Stimulated activated naive CD8-positive, alpha-beta T cell treated with anti-CD3 and anti-CD28 coated beads, Interleukin-15, amount 100 ng/mL, for 72 hours (primary cell): Measurements from ENCODE around the gene CHTOP.
A peak's percentile ranks its signal among the peaks of the same experiment; 100 is the strongest.
"Not testable (repeated sequence)": the region's sequence is repeated elsewhere in the genome, so short reads cannot be mapped to it uniquely, and the experiment has no call there.

ENCODE experiments used
- ATAC-seq: fragments of 150-1000 bp; cut with Tn5 transposase; 2 replicates; pipeline ENCODE4 v1.10.0; 2021; ENCODE audit warnings: mild to moderate bottlenecking, moderate library complexity
- DNase-seq, 2 donors: peaks; one replicate each; pipeline ENCODE4 v3.0.0; 2021 to 2022
- H3K27ac Mint-ChIP-seq, 2 donors: one replicate each; pipeline ENCODE4 v1.8.0; 2022; ENCODE audit warnings: mild to moderate bottlenecking in 2 of 2, mixed read lengths in 2 of 2, moderate library complexity in 2 of 2
- H3K27me3 Mint-ChIP-seq: one replicate; pipeline ENCODE4 v1.8.0; 2022; ENCODE audit warnings: mixed read lengths
- H3K4me1 Mint-ChIP-seq: one replicate; pipeline ENCODE4 v1.8.0; 2022; ENCODE audit warnings: mild to moderate bottlenecking, mixed read lengths
- H3K4me3 Mint-ChIP-seq, 2 donors: one replicate each; pipeline ENCODE4 v1.8.0; 2022; ENCODE audit warnings: mild to moderate bottlenecking in 2 of 2, mixed read lengths in 2 of 2, moderate library complexity in 1 of 2
- H3K9me3 Mint-ChIP-seq, 2 donors: one replicate each; pipeline ENCODE4 v1.8.0; 2022; ENCODE audit warnings: mixed read lengths in 2 of 2

The CHTOP gene, protein sequence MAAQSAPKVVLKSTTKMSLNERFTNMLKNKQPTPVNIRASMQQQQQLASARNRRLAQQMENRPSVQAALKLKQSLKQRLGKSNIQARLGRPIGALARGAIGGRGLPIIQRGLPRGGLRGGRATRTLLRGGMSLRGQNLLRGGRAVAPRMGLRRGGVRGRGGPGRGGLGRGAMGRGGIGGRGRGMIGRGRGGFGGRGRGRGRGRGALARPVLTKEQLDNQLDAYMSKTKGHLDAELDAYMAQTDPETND

DNA sequence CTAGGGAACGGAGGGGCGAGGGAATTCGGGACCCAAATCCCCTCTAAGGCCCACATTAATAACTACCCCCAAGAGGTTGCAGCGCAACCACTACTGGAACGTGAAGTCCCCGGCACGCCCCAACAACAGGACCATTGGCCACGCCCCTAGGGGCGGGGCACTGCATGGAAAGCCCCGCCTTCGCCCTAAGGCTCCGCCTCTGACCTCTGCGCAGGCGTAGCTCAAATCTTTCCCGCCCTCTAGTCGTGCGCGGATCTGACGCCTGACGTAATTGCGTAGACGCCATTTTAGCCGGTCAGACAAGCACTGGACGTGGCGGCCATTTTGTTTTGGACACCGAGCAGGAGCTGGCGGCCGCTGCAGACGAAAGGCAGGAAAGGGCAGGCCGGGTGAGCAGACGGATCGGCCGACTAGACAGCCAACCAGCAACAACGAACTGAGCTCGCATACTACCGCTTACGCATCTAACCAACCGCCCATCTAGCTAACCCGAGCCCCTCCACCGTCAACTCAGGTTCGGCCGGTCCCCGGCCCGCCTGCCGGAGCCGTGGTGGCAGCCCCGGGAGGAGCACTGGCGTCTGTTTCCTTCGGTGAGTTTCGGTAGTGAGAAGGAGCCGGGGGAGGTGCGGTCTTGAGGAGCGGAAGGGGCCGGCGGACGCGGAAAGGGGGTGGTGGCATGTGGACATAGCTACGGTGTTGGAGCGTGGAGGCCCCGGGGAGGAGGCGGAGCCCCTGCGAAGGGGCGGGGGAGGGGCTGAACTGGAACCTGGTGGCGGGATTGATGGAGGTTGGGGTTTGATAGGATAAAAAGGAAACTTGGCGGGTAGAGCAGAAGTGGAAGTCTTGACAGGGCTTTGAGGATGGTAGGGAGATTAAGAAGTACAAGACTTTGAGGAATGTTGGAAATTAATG lies at the start of gene CHTOP:
Gene CHTOP (plus strand): TSS at position 313 of the 912 bp plus-strand sequence. CDS start 2,523 bp downstream, outside the sequence.
- Mint-ChIP-seq H3K27ac (peak within 1 kb of the TSS; percentile 99 to 100), H3K4me1 (peaks cover 54% of the 10 kb centered on the region), H3K9me3 (no peaks in the 10 kb centered on the region), H3K4me3 (peak within 1 kb of the TSS; percentile 90 to 91), H3K27me3 (no peaks in the 10 kb centered on the region)
- peak; percentile 98 for DNase-seq
- ATAC-seq: peak; percentile 94

DNA sequence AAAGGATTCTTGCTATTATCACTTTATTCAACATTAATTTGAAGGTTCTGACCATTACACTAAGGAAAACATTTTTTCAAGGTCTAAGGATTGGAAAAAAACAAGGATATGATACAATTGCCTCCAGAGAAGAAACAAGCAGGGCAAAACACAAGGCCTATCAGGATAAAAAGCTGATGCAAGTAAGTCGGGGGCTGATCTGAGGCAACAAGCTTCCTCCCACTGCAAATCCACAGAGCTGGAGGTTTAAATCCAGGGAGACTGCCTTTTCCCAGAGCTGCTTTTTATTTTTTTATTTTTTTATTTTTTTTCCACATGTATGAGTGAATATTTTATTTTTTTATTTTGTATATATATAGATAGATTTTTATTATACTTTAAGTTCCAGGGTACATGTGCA lies 48.9 kb upstream of the CHTOP start:
- H3K4me1 Mint-ChIP-seq: no peaks in the 10 kb centered on the region
- no peak overlapping the region for H3K4me3 Mint-ChIP-seq
- H3K27ac Mint-ChIP-seq: no peak overlapping the region
- no peaks in the 10 kb centered on the region for H3K9me3 Mint-ChIP-seq
- DNase-seq: no peak
- peaks cover 18% of the 10 kb centered on the region for H3K27me3 Mint-ChIP-seq
- no peak for ATAC-seq

DNA sequence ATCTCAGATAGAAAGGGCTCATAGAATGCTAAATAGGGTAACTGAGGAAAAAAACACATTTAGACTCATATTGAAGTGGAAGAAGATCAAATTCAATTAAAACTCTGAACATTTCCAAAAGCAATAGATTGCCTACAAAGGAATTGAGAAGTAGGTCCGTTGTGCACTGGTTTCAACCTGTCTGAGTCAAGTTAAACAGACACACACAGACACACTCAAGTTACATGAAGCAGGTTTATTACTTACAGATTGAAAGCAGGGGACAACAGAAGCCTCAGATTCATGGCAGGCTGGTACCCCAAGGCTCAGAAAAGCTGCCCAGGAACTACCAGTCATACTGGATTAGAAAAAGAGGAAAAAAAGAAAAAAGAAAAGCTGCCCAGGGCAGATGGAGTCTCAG lies 47.5 kb upstream of the CHTOP start:
- Mint-ChIP-seq H3K27ac (peak overlapping the region in 1 of 2 donors; percentile 9), H3K27me3 (peaks cover 18% of the 10 kb centered on the region), H3K4me3 (no peak overlapping the region), H3K4me1 (no peaks in the 10 kb centered on the region), H3K9me3 (no peaks in the 10 kb centered on the region)
- DNase-seq (no peak), ATAC-seq (no peak)

DNA sequence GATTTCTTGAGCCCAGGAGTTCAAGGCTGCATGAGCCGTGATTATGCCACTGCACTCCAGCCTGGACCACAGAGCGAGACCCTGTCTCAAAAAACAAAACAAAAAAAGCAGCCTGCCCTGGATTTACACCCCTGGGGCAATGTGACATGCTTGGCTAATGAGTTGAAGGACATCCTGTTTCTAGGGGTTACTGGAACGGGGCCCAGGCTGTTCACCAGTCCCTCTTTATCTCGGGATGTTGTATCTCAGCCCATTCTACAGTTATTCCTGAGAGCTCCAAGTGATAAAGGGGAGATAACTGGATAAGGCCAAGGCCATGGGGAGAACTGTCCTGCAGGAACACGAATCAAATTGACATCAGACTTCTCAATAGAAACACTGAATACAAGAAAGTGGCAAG lies 46.6 kb upstream of the CHTOP start:
- H3K9me3 Mint-ChIP-seq: no peaks in the 10 kb centered on the region
- H3K4me1 Mint-ChIP-seq: no peaks in the 10 kb centered on the region
- peaks cover 18% of the 10 kb centered on the region for H3K27me3 Mint-ChIP-seq
- DNase-seq (no peak), ATAC-seq (no peak)
- no peak overlapping the region for H3K27ac Mint-ChIP-seq
- no peak overlapping the region for H3K4me3 Mint-ChIP-seq

DNA sequence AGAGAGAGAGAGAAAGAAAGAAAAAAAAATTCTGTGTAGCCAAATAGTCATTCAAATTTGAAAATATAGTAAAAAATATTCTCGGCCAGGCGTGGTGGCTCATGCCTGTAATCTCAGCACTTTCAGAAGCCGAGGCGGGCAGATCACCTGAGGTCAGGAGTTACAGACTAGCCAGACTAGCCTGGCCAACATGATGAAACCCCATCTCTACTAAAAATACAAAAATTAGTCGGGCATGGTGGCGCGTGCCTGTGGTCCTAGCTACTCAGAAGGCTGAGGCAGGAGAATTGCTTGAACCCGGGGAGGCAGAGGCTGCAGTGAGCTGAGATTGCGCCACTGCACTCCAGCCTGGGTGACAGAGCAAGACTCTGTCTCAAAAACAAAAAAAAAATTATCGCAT lies 45.8 kb upstream of the CHTOP start:
- peaks cover 18% of the 10 kb centered on the region for H3K27me3 Mint-ChIP-seq
- H3K27ac Mint-ChIP-seq, H3K4me1 Mint-ChIP-seq, ATAC-seq, DNase-seq, H3K9me3 Mint-ChIP-seq, H3K4me3 Mint-ChIP-seq: not testable (repeated sequence)

DNA sequence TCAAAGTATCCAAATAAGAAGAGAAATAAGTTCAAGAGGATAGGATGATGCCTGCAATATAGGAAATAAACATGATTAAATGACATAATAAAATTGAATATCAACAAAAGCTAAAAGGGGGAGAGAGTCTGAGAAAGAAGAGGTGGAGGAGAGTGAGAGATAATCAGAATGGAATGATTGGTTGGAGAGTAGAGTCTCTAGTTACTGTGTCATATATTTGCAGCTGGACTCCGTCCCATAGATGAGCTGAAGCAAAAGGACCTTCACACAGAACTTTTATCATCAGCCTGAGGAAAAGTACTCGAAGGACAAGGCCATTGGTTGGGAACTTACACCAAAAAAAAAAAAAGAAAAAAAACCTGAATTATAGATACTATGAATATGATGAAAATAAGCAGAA lies 45.4 kb upstream of the CHTOP start:
- ATAC-seq: no peak

GRCh38 chr1:153592748-153593147 lies 41.1 kb upstream of the CHTOP start:
- DNase-seq (no peak), ATAC-seq (no peak)
- peaks cover 4% of the 10 kb centered on the region for H3K4me1 Mint-ChIP-seq
- H3K27ac Mint-ChIP-seq: no peak overlapping the region
- no peak overlapping the region for H3K4me3 Mint-ChIP-seq
- no peaks in the 10 kb centered on the region for H3K9me3 Mint-ChIP-seq
- H3K27me3 Mint-ChIP-seq: no peaks in the 10 kb centered on the region

More for the DNA sequence above, 45.4 kb upstream of the CHTOP start:
- no peak for DNase-seq
- Mint-ChIP-seq H3K4me3 (no peak overlapping the region), H3K9me3 (no peaks in the 10 kb centered on the region), H3K27me3 (peaks cover 18% of the 10 kb centered on the region), H3K27ac (no peak overlapping the region), H3K4me1 (no peaks in the 10 kb centered on the region)

DNA sequence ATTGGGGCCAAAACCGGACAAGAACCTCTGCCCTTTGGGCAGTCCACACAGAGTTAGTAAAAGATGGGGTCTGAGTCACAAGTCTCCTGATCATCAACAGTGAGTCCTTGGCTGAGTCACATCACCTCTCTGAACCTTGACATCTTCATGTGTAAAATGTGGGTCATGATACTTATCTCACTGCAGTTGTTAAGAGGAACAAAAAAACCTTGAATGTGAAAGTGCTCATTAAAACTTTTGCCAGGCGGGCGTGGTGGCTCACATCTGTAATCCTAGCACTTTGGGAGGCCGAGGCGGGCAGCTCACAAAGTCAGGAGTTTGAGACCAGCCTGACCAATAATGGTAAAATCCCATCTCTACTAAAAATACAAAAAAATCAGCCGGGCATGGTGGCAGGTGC lies 36.7 kb upstream of the CHTOP start:
- peak; percentile 46 for ATAC-seq
- peak overlapping the region in 1 of 2 donors; percentile 36 for H3K27ac Mint-ChIP-seq
- H3K4me3 Mint-ChIP-seq: no peak overlapping the region
- peaks cover 21% of the 10 kb centered on the region for H3K4me1 Mint-ChIP-seq
- no peak for DNase-seq
- H3K27me3 Mint-ChIP-seq: no peaks in the 10 kb centered on the region
- no peaks in the 10 kb centered on the region for H3K9me3 Mint-ChIP-seq

DNA sequence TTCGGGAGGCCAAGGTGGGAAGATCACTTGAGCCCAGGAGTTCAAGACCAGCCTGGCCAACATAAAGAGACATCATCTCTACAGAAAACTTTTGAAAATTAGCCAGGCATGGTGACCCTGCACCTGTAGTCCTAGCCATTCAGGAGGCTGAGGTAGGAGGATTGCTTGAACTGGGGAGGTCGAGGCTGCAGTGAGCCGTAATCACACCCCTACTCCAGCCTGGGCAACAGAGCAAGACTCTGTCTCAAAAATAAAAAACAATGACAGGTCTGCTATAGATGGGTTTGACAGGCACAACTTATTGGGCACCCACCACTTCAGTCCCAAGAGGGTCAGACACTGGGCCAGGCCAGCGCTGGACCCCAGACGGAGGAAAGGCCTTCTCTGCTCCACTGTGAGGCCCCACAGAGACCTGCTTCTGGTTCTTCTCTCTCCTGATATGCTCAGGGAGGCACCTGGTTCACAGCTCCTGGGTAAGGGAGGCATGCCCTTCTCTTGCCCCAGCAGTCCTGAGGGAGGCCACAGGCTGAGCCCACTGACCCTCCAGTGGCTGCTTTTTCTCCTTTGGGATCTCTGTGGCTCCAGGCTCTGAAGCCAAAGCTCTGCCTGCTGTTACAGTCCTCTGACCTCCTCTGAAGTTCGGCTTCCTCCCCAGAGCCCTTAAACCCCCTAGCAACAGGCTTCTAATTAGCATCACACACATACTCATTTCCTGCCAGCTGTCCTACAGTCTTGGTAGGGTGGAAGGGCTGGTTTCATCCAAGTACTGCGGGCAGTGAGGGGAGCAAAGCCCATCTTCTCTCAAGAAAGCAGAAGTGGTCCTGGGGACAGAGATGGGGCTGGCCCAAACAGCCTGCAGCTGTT lies 35.3 kb upstream of the CHTOP start:
- Mint-ChIP-seq H3K27me3 (no peaks in the 10 kb centered on the region), H3K4me3 (peak overlapping the region in 1 of 2 donors; percentile 53), H3K27ac (peak overlapping the region; percentile 17 to 36), H3K4me1 (peaks cover 28% of the 10 kb centered on the region), H3K9me3 (no peaks in the 10 kb centered on the region)
- ATAC-seq: peak; percentile 91
- DNase-seq: peak in 1 of 2 donors; percentile 12

- no peaks in the 10 kb centered on the region for H3K27me3 Mint-ChIP-seq
- no peak overlapping the region for H3K27ac Mint-ChIP-seq
- peaks cover 28% of the 10 kb centered on the region for H3K4me1 Mint-ChIP-seq
- DNase-seq (no peak), ATAC-seq (no peak)
- H3K4me3 Mint-ChIP-seq: no peak overlapping the region
- no peaks in the 10 kb centered on the region for H3K9me3 Mint-ChIP-seq
These were observed 34.0 kb upstream of the CHTOP start for GRCh38 chr1:153599847-153600246.

DNA sequence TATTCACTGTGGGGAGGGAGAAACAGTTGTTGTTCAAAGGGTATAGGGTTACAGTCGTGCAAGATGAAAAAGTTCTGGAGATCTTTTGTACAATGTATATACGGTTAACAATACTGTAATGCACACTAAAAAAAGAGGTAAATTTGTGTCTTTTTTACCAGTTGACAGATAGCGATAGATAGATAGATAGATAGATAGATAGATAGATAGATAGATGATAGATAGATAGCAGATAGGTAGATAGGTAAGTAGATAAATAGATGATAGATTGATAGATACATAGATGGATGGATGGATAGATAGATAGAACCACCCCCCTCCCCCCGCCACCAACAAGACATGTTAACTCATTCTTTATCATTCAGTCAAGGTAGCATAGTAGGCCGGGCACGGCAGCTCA lies 31.1 kb upstream of the CHTOP start:
- Mint-ChIP-seq H3K27ac (no peak overlapping the region), H3K9me3 (no peaks in the 10 kb centered on the region), H3K4me1 (peaks cover 24% of the 10 kb centered on the region), H3K4me3 (no peak overlapping the region), H3K27me3 (no peaks in the 10 kb centered on the region)
- no peak for ATAC-seq
- no peak for DNase-seq

DNA sequence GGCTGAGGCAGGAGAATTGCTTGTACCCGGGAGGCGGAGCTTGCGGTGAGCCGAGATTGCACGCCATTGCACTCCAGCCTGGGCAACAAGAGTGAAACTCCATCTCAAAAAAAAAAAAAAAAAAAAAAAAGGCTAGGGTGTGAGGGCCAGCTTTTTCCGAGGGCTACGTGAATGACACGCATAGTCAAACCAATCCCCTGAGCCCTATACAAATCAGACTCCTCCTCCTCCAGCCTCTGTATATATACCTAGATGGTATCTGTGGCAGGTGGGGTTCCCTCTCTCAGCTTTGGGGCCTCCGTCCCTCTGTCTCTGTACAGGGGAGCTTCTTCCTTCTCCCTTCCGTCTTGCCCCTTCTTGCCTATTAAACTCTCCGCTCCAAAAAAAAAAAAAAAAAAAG lies 27.7 kb upstream of the CHTOP start:
- H3K4me3 Mint-ChIP-seq: no peak overlapping the region
- H3K9me3 Mint-ChIP-seq: no peaks in the 10 kb centered on the region
- H3K4me1 Mint-ChIP-seq: peaks cover 12% of the 10 kb centered on the region
- no peak overlapping the region for H3K27ac Mint-ChIP-seq
- H3K27me3 Mint-ChIP-seq: no peaks in the 10 kb centered on the region
- no peak for DNase-seq
- no peak for ATAC-seq

- DNase-seq (no peak), ATAC-seq (no peak)
- peaks cover 5% of the 10 kb centered on the region for H3K4me1 Mint-ChIP-seq
- H3K27ac Mint-ChIP-seq: no peak overlapping the region
- H3K27me3 Mint-ChIP-seq: no peaks in the 10 kb centered on the region
- H3K9me3 Mint-ChIP-seq: no peaks in the 10 kb centered on the region
- no peak overlapping the region for H3K4me3 Mint-ChIP-seq
These were observed 26.5 kb upstream of the CHTOP start for GRCh38 chr1:153607381-153607780.

GRCh38 chr1:153608089-153608682 lies 25.7 kb upstream of the CHTOP start:
- Mint-ChIP-seq H3K4me3 (no peak overlapping the region), H3K27ac (no peak overlapping the region), H3K4me1 (no peaks in the 10 kb centered on the region), H3K27me3 (no peaks in the 10 kb centered on the region), H3K9me3 (no peaks in the 10 kb centered on the region)
- no peak for DNase-seq
- no peak for ATAC-seq
